ENCODE data around the gene BMPR1A. TPM values are rescaled to one million over a fixed set of nuclear protein-coding genes. Genes with fewer than 3 reads are reported as not detected.

Gene BMPR1A
- total RNA-seq, 1 donor from 2014 or later: 20.8 TPM

DNA sequence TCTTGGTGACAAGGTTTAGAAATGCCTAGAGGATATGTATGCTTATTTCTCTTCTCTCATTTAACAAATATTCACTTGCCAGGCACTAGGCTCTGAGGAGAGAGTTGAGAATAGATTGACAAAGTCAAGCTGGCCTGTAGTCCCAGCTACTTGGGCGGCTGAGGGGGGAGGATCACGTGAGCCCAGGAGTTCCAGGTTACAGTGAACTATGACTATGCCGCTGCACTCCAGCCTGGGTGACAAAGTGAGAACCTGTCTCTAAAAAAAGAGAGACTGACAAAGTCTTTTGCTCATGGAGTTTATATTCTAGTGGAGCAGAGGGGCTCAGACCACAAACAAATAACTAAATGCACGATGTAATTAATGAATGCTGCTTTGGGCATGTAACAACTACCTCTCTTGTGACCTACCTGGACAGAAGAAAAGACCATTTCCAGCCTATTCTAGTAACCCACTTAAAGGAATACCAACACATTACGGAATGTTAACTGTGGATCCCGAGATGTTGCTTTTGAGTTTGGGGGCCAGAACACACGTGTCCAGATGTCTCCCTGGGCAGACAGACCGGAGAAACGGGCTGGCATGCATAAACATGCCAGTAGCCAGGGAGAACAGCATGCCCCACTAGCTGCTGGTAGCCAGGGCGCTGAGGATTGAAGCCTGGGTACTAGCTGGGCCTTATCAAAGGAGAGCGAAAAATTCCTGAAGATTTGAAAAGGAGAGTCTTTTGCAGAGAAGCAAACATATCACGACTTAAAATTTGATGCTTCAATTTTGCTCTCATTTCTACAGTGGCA is 2.6 kb upstream of the BMPR1A start:
- Mint-ChIP-seq H3K4me3 (ENCODE audit: unreplicated experiment) (no peak overlapping the region), H3K27ac (ENCODE audit: unreplicated experiment) (no peak overlapping the region), H3K9me3 (ENCODE audit: unreplicated experiment) (no peaks in the 10 kb centered on the region), H3K36me3 (ENCODE audit: low read depth, unreplicated experiment) (no peaks in the 10 kb centered on the region), H3K4me1 (ENCODE audit: unreplicated experiment) (peaks cover 15% of the 10 kb centered on the region), H3K27me3 (ENCODE audit: unreplicated experiment) (peaks cover 15% of the 10 kb centered on the region)
- TF ChIP-seq, protein P1, sequence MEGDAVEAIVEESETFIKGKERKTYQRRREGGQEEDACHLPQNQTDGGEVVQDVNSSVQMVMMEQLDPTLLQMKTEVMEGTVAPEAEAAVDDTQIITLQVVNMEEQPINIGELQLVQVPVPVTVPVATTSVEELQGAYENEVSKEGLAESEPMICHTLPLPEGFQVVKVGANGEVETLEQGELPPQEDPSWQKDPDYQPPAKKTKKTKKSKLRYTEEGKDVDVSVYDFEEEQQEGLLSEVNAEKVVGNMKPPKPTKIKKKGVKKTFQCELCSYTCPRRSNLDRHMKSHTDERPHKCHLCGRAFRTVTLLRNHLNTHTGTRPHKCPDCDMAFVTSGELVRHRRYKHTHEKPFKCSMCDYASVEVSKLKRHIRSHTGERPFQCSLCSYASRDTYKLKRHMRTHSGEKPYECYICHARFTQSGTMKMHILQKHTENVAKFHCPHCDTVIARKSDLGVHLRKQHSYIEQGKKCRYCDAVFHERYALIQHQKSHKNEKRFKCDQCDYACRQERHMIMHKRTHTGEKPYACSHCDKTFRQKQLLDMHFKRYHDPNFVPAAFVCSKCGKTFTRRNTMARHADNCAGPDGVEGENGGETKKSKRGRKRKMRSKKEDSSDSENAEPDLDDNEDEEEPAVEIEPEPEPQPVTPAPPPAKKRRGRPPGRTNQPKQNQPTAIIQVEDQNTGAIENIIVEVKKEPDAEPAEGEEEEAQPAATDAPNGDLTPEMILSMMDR (IDR thresholded peaks at IDR 0.05; ENCODE audit: unreplicated experiment): no peak
- DNase-seq (ENCODE audit: low spot score): no peak

DNA sequence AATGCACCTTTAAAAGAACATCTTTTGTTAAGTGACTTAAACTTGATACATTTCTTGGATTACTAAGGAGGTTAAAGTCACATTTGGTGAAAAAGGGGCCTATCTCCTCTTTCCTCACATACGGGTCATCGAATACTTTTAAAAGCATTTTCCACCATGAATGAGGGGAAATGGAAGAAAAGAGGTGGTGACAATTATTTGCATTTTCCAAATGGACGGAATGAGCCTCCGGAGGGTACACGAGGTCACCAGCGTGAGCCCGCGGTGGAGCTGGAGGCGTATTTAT is 1.0 kb upstream of the BMPR1A start:
- no peaks in the 10 kb centered on the region for H3K9me3 Mint-ChIP-seq (ENCODE audit: unreplicated experiment)
- H3K36me3 Mint-ChIP-seq (ENCODE audit: low read depth, unreplicated experiment): no peaks in the 10 kb centered on the region
- no peak for DNase-seq (ENCODE audit: low spot score)
- H3K27me3 Mint-ChIP-seq (ENCODE audit: unreplicated experiment): peaks cover 15% of the 10 kb centered on the region
- H3K4me1 Mint-ChIP-seq (ENCODE audit: unreplicated experiment): peaks cover 23% of the 10 kb centered on the region
- peak overlapping the region; percentile 87 for H3K27ac Mint-ChIP-seq (ENCODE audit: unreplicated experiment)
- H3K4me3 Mint-ChIP-seq (ENCODE audit: unreplicated experiment): peak overlapping the region; percentile 88
- TF ChIP-seq, protein P1 (IDR thresholded peaks at IDR 0.05; ENCODE audit: unreplicated experiment): no peak

DNA sequence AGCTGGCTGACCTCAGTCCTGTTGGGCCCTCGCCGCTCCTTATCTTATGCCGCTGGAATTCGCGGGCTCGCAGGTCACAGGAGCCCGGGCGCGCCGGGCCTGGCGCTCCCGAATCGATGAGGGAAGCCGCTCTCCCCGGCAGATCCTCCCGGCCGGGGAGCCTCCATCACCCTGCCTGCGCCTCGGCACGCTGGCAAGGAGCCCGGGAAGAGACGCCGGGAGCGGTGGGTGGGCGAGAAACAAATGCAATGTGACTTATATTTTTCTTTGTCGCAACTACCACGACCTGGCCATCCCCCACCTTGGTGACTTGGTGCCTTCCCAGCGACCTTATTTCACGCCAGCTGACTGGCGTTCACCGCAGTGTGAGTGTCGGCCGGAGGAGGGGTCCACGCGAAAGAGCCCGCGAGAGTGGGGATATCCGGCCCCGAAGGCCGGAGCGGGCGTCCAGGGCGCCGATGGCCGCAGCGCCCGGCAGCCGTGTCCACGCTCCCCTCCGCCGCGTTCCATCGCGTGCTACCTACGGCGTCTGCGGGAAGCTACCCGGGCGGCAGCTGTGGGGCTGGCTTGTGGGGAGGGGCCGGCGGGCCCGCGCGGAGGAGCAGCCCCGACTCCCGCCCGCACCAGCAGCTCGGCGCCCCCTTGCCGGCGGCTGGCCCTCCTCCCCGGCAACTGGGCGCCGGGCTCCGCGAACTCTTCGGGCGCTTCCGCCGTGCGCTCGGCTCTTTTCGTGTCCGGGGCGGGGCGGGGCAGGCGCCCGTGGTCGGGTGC is 494 bp upstream of the BMPR1A start:
- DNase-seq (ENCODE audit: low spot score): peak; percentile 96
- Mint-ChIP-seq H3K27me3 (ENCODE audit: unreplicated experiment) (peaks cover 15% of the 10 kb centered on the region), H3K9me3 (ENCODE audit: unreplicated experiment) (no peaks in the 10 kb centered on the region), H3K27ac (ENCODE audit: unreplicated experiment) (peak overlapping the region; percentile 87), H3K36me3 (ENCODE audit: low read depth, unreplicated experiment) (no peaks in the 10 kb centered on the region), H3K4me3 (ENCODE audit: unreplicated experiment) (peak overlapping the region; percentile 89), H3K4me1 (ENCODE audit: unreplicated experiment) (peaks cover 23% of the 10 kb centered on the region)
- TF ChIP-seq, protein P1 (IDR thresholded peaks at IDR 0.05; ENCODE audit: unreplicated experiment): no peak

DNA sequence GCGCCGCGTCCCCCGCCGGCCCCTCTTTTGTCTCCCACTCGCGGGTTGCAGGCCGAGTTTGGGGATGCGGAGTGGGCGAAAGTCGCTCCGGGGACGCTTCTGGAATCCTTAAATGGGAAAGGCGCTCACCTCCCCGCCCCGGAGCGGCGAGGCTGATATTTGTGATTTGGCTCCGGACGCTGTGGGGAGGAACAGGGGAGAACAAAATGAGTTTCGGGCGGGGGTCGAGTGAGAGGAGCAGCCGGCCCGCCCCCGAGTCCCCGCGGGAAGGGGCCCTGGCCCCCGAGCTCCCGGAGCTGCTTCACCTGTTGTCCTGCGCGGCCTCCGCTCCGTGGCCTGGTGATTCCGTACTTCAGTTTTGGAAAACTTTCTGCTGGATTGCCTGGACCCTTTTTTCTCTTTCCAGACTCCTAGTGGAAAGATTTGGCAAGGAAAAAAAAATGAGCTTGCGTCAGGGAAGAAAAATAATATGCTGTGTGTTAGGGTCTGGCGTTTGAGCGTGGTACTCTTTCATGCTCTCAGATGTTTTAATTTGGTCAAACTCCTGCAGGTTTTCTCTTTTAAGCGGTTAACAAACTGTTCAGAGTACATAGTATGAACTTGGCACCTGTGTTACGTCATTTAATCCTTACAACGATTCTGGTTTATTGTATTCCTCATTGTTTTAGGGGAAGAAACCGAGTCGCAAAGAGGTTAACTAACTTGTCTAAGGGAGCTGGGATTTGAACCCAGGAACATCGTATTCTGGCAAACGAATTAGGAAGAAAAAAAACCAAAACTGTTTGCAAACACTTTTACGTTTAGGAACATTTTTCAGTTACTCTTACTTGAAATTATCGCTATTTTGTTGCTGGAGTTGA is 924 bp downstream of the BMPR1A start:
- H3K4me1 Mint-ChIP-seq (ENCODE audit: unreplicated experiment): peaks cover 28% of the 10 kb centered on the region
- TF ChIP-seq, protein P1 (IDR thresholded peaks at IDR 0.05; ENCODE audit: unreplicated experiment): no peak
- H3K9me3 Mint-ChIP-seq (ENCODE audit: unreplicated experiment): no peaks in the 10 kb centered on the region
- peak overlapping the region; percentile 95 for H3K4me3 Mint-ChIP-seq (ENCODE audit: unreplicated experiment)
- DNase-seq (ENCODE audit: low spot score): peak; percentile 18
- H3K36me3 Mint-ChIP-seq (ENCODE audit: low read depth, unreplicated experiment): no peaks in the 10 kb centered on the region
- peaks cover 17% of the 10 kb centered on the region for H3K27me3 Mint-ChIP-seq (ENCODE audit: unreplicated experiment)
- peak overlapping the region; percentile 83 for H3K27ac Mint-ChIP-seq (ENCODE audit: unreplicated experiment)

Data from endothelial cell (in vitro differentiated cells).